ENCODE data around the gene FGF14.

The FGF14 gene

DNA sequence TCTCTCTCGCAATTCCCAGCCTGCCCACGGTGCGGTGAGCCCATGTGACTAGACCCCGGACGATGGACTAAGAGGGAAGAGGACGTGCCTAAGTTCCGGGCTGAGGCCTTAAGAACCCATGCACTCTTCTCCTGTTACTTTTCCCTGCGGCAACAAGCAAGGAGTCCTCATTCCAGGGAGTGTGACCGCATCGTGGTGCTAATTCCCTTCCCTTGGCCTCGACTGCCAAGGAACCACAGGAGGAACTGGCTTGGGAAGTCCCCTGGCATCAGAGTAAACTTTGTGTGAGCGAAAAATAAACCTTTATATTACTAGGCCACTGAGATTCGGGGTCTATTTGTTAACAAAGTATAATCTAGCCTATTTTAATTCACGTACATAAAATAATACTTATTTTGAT, 34.0 kb downstream of the FGF14 start:
- DNase-seq (ENCODE audit: low spot score) = no peak

DNA sequence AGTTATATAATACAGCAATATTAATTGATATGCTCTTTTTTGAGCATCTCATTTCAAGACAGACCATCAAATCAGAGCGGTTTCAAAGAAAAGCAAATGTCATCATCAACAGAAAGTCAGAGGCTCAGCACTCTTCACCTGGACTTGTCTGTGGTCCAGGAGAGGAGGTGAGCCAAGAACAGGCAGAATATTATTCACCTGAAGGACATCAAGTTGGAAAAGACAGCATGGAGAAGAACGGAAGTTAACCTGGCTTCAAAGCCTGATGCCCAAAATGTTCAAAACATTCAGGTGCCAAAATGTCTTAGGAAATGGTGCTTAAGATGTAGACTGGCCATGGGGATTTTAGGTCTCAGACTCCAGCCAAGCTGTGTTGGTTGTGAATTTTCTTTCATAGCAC, 40.7 kb downstream of the FGF14 start:
- DNase-seq (ENCODE audit: low spot score) = no peak

DNA sequence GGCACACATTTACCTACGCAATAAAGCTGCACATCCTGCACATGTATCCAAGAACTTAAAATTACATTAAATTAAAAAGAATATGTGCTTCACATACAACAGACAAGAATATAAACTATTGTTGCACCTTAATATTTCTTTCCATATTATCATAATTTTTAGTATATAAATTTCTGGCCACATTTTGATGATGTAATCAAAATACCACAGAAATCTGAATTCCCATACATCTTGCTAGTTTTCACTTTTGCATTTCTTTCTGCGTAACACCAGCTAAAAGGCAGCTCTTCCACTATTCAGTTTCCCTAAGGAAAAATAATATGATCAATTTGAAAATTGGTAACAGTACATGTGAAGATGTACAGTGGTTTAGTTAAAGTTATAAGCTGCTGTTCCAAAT, 42.6 kb downstream of the FGF14 start:
- DNase-seq (ENCODE audit: low spot score) = no peak

DNA sequence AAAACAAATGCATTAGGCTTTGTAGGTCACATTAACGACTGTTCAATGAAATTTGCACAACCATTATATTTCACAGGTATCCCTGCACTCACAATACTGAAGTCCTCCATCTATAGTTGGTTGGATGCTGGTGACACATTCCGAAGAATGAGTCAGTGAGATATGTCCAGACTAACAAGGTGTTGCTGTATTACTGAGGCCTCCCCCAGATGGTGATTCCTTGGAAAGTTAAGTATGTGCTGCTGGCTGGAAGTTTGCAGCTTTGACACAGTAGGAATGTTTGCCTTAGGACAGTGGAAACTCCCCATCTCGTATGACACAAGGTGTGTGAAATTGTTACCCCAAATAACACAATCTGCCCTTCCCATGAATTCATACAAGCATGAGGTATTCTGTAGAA, 46.6 kb downstream of the FGF14 start:
- DNase-seq (ENCODE audit: low spot score) = no peak

DNA sequence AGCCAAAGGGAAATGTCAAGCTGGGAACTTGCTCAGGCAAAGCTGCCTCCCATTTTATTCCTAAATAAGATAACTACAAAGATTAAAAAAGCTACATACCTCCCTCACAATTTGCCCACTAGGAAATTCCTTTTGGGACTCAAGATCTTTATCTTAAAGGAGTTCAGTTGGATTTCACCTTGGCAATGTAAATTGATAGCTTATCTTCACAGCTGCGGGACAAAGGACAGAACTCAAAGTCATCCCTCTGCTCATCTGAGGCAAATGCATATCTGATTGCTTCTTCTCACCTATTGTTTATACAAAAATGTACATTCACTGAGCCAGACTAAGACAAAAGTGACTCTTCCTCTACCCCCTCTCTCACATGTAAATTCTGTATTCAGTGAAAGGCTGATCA, 47.8 kb downstream of the FGF14 start:
- DNase-seq (ENCODE audit: low spot score) = no peak

DNA sequence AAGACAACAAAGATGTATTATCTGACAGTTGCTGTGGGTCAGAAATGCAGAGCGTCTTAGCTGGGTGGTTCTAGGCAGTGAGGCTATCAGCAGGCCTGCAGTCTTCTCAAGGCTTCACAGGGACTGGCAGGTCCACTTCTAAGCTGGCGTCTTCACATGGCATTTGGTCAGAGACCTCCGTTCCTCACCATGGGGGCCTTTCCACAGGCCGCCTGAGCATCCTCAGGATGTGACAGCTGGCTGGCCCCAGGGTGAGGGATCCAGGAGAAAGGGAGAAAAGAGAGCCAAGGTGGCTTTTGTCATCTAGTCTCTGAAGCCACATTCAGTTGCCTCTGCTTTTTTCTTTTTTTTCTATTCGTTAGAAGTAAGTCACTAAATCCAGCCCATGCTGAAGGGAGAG, 50.3 kb downstream of the FGF14 start:
- DNase-seq (ENCODE audit: low spot score) = no peak

DNA sequence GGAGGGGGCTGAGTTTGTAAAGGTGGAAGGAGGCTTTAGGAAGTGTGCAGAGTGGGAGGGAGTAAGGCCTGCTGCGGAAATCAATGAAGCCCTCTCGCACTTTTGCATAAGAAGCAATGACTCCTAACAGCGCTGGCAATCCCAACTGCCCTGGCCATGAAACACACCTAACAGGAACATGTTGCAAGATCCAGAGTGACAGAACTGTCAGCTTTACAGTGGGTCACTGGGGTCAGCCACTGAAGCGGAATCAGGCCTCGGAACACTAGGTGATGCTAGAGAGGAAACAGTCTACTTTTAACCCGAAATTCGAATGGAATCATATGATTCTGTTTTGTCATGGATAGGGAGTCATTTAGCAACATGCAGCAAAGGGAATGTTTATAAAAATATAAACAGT, 54.4 kb downstream of the FGF14 start:
- no peak for DNase-seq (ENCODE audit: low spot score)

DNA sequence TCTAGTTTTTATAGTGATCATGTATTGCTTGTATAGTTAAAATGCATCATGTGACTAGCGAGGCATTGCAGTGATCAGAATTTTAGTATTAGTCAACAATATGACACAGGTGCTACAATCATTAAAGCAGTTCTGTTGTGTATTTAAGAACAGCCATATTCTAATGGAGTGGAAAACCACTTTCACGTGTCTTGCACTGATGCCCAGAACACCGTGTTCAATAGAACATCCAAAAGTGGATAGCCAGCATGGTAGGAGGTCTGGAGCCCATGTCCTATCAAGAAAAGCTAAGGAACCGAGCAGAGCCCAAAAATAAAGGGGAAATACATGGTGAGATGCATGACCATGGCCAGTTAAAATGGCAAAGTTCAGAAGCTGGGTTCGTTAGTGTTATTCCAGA, 55.1 kb downstream of the FGF14 start:
- DNase-seq (ENCODE audit: low spot score) = no peak

DNA sequence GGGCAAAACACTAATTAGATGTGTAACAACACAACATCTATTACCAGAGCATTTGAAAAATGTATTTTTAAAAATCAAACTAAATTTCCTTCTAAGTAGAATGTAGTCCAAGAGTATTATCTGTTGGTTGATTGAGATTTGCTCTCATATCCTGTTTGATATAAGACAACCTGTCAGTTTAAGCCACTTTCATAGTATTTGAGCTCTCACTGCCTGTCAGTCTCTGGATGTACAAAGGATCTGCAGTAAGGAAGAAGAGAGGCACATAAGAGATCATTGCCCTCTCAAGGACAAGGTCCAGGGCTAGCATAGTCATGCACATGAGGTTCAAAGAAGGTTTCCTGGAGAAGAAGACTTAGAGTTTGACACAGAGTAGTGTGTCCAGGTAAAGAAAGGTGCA, 57.4 kb downstream of the FGF14 start:
- DNase-seq (ENCODE audit: low spot score) = no peak

DNA sequence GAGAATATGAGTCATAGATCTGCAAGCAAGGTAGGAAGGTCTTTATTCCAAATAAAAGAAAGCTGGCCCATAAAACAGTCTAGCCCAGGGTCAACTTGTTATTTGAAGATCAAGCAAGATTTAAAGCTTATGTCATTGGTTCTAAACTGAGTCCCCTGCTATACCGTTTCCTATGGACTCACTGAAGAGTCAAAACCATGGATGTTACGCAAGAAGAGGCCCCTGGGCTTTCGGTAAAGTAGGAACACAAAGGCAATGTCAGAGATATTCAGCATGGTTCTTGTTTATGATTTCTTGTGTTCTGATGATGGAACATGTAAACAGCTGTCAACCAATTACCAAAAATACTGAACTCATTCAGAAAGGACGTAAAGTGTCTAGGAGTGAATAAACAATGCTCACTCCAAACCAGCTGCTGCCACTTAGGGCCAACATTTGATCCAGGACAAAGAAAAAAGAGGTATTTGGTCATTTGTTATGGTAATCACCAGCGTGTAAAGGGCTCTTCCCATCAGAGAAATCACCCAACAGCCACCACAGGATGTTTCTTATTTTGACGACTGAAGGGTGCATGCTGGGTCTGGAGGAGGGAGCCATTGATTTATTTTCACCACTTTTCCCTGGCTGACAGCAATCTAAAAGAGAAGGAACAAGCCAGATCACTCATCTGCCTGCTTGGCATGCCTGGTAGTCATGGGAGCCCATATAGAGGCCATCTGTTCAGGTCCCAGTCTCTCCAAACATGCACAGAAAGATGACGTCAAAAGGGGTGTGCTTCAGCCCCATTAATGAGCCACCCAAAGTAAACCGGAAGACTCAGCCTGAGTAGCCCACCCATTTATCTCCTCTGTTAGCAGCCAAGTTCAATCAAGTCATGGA, 68.3 kb downstream of the FGF14 start:
- no peak for DNase-seq (ENCODE audit: low spot score)

DNA sequence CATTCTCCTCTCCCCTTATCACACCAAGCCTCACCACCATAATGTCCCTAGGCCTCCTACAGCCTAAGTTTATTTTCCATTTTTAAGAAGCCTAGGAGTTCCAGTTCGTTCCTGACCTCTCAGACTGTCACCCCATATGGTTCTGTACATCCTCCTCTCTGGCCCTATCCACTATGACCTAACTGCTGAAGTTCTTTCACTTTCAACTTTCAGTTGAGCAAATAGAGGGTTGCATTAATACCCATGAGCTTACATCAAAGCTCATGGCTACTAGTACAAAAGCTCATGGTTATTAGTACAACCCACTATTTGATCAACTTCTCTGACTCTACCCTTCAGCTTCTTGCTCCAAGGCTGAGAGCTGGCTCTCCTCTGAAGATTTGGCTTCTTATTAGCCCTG, 72.9 kb downstream of the FGF14 start:
- DNase-seq (ENCODE audit: low spot score) = no peak

DNA sequence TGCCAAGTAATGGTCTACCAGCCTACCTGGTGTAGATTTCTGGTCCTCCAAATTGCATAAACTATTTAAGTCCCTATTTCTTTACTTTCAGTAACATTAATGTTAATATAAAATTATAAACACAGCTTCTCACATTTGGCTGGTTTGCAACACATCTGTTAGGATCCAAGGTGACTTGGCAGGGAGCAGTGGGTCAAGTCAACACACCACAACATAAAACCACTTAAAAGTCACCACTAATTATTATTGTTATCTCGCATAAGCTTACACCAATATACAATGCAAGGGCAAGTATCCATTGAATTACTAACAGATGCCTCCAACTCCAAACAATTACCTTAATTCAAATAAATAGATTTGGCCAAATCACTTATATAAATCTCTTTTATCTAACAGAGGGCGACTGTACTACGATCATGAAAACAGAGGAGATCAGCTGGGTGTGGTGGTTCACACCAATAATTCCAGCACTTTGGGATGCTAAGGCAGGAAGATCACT, 74.7 kb downstream of the FGF14 start:
- no peak for DNase-seq (ENCODE audit: low spot score)

DNA sequence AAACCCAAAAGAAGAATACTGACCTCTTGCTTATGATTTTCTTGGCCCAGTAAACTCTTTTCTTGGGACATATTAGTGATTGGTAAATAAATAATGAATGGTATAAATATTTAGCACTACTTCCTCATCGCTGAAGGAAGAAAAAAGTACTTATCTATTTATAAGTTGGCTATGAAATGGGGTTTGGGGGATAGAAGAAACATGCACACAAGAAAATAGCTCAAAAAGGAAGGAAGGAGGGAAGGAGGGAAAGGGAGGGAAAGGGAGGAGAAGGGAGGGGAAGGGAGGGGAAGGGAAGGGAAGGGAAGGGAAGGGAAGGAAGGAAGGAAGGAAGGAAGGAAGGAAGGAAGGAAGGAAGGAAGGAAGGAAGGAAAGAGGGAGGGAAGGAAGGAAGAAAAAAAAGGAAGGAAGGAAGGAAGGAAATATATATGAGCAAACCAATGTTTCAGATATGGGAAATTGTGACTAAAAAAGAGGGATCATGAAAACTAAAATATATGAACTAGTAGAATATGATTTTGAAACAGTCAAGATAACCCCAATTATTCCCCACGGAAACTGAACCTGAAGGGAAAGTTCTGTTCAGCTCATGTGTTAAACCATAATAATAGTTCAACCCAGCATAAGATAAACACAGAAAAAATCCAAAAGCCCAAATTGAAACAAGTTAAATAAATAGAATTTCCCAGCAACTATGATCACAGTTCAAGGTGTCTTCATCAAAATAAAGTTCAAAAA, 75.3 kb downstream of the FGF14 start:
- DNase-seq (ENCODE audit: low spot score) = no peak

DNA sequence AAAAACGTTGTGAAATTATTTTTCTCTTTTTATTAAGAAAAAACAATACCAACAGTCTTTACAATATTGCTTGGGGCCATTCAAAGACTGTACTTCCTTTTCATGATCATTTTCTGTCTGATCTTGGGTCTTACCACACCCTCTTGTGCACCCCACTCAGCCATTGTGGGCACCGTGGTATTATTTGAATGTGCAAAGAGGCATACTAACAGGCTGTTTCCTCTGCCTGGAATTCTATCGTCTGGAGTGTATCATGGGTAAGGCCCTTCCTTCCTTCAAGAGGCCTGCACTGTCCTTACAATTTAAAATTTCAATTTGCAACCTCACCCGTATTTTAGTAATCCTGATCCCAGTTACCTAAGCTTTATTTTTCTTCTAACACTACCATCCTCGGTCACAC, 76.5 kb downstream of the FGF14 start:
- DNase-seq (ENCODE audit: low spot score) = no peak

DNA sequence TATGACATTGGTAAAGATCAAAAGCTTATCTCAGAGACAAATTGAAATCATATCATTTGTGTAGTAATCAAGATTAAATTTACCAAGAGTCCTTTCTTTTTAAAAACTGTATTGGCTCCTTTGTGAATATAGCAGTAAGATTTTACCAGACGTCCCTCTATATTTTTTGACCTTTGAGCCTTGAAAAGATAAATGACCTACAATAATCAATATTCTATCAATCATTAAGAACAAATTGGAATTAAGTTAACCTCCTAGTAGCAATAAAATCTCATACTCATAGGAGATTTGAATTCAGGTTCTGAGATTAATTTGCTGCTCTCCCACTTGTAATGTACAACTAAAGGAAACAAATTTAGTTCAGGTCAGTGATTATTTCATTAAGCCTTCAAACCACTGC, 78.3 kb downstream of the FGF14 start:
- no peak for DNase-seq (ENCODE audit: low spot score)

DNA sequence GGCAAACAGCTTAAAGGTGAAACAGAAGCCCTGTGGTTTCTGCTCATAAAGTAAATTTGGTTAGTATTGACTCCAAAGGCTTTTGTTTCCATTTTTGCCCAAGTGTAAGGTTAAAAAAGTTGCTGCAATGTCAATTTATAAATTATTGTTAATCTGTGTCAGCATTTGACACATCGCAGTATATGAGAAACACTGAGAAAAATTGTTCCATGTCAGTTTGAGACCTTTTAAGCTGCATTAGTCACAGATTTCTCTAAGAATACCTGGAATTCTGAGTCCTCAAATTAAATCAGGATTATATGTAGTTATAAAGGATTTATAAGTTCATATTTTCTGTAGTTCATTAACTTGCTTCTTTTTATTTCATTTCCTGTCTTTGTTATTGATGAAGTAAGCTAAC, 78.8 kb downstream of the FGF14 start:
- no peak for DNase-seq (ENCODE audit: low spot score)

DNA sequence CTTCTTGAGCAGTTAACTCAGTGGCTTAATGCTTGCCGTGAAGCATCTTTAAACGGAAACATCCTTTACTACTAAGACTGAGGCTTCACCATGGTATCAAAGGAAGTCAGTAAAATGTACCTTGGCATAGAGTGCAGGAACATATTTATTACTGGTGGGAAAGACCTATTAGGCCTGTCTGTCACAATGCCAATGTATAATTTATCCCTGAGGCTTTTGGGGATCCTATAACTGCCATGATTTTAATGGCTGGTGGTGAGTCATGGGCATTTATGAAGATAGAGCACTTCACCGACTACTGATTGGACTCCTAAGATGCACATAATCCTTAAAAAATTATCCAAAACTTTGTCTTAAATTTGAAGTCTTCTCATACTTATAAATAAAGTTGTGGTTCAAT, 79.6 kb downstream of the FGF14 start:
- DNase-seq (ENCODE audit: low spot score) = no peak

DNA sequence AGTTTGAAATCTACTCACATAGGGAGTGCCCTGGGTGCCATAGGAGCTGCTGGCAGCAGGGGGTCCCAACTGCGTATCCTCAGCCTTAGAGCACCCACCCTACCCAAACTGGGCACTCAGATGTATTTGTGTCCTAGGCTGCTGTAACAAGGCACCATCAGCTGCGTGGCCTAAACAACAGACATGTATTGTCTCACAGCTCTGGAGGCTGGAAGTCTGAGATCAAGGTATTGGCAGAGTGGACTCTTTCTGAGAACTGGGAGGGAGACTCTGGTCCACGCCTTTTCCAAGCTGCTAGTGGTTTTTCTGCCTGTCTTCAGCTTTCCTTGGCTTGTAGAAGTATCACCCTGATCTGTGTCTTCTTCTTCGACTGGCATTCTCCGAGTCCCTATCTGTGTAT, 83.6 kb downstream of the FGF14 start:
- no peak for DNase-seq (ENCODE audit: low spot score)

DNA sequence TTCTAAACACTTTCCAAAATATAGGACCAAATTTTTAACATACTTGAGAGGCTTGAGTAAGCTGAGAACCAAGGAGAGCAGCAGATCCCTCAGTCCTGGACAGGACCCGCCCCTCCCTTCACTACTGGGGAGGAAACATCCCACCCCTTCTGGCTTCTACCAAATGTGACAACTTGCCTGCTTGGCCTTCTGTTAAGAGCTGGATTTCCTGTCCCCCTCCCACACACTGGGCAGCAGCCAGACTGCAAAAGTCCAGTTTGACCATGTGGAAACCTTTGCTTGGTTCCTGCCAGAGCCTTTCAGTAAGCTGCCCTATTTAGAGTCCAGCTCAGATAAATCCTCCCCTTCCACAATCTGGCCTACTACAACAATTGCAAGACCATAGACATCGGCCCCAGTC, 84.3 kb downstream of the FGF14 start:
- DNase-seq (ENCODE audit: low spot score) = no peak

DNA sequence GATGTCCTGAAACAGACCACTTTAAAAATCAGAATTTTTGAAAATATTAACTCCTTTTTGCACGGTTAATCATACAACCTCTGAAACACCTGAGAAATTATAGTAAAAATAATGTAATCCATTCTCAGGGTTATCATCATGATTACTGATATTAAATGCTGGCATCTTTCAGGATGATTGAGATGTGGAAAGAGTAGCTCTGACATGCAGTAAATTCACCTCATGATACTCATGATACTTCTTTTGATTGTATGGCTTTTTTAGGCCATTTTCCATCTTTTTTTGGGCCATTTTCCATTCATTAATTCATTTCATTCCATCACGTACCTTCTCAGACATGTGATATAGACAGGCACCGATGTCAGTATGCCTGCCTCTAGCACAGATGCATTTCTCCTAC, 85.1 kb downstream of the FGF14 start:
- DNase-seq (ENCODE audit: low spot score) = no peak

DNA sequence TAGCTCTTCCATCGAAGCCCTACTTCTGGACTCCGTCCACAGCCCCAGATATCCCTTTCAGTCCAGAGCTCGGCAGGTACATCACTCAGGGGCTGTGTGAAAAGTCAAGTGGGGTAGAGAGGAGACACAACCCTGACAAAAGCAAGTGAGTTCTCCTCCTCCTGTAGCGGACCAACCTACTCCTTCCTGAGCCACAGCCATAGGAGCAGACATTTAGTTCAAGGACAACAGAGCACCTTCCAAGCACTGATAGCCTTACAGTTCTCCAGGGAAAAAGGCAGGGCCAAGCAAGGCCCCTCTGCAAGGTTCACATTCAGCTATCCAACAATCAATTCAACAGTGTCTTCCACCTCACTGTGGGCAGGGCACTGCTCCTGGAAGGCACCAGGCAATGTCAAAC, 89.0 kb downstream of the FGF14 start:
- no peak for DNase-seq (ENCODE audit: low spot score)

DNA sequence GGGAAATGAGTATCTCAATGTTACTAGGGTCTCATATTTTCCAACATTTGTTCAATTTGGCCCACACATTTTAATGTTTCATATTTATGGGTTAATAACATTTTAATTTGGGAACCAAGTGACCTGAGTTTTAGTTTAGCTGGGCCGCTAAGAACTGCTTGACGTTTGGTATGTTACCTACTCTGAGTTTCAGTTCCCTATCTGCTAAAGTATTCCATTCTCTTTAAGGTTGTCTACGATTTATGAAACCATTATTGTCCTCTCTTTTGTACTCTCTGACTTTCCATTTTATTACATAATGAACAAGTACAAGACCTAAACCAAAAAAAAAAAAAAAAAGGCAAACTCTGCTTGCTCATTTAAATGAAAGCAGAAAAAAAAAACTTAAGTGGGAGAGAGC, 89.9 kb downstream of the FGF14 start:
- DNase-seq (ENCODE audit: low spot score) = no peak

DNA sequence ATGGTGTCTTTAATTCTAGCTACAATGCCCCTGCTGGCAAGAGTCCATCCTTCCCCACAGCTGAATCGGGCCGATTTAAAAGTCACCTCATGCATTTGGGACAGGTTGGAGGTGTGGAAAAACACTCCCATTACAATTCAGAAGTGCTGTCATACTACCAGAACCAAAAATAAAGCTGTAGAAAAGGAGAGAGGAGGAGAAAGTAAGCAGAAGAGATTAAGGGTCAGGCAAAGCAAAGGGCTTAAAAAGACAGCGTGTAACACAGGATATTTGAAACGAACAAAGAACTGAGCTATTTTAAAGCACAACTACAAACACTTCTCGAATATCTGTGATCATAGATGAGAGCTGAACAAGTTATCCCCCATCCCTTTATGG, 90.4 kb downstream of the FGF14 start:
- DNase-seq (ENCODE audit: low spot score) = no peak
